Left lobe of liver (tissue), 2 donors: ENCODE measurements around the gene CLIC6. TPM values are rescaled to one million over a fixed set of nuclear protein-coding genes. Genes with fewer than 3 reads are reported as not detected.

ENCODE experiments used
- ATAC-seq: fragments of 200-7000 bp; cut with Tn5 transposase; one replicate; pipeline ENCODE4 v1.9.1; 2020; ENCODE audit warnings: mild to moderate bottlenecking, moderate library complexity
- DNase-seq: peaks from one replicate; pipeline ENCODE4 v3.0.0-alpha.2; 2020; ENCODE audit warnings: low spot score
- total RNA-seq: library from RNA; stranded (reverse); gene quantifications from one replicate; pipeline ENCODE4 v1.2.1, GENCODE V29; 2021
- donor health status: DM: no; HTN: no; CAD: no; lungs with moderate emphysema.
- donor health status: DM: no; HTN: yes; CAD: no.

The CLIC6 gene
- total RNA-seq, 1 donor from 2014 or later: 0.45 TPM

DNA sequence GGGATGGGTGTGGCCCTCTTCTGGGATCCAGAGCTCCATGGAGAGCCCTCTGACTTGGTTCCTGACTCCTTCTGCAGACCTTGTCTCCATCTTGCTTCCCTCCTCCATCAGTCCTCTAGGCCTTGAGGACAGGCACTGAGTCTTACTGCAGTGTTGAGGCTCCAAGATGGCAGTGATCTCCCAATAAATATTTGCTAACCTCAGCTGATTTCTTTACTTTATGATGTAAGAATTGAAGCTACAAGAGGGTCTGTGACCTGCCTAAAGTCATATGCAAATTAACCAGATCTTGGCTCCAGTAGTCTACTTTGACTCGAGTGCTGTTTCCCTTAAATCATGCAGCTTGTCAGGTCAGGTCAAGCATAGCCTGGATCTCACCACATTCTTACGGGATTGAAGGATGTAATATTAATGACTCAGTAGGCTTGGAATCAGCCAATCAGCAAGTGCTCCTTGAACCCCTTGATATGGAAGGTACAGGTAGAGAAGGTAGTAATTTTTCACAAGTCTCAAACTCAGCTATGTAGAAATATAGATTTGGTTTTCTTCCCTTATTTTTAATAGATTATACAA lies 93.0 kb downstream of the CLIC6 start:
- DNase-seq (no peak), ATAC-seq (no peak)

DNA sequence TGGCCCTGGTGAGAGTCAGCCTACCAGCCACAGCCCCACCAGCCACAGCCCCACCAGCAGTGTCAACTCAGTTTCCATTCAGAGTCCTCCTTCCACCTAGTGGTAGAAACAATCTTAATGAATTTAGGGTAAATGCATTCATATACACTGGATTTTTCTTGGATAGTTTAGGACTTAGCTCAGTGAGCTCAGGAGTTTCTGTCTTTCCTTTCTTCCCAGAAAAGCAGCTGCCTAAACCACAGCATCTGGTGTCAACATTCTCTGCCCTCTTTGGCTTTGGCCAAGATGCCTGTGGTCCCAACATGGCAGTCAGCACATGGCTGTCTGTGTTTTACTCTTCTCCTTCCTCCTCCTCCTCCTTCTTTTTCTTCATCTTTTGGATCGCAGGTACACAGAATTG lies 94.0 kb downstream of the CLIC6 start:
- ATAC-seq: no peak
- DNase-seq: no peak

DNA sequence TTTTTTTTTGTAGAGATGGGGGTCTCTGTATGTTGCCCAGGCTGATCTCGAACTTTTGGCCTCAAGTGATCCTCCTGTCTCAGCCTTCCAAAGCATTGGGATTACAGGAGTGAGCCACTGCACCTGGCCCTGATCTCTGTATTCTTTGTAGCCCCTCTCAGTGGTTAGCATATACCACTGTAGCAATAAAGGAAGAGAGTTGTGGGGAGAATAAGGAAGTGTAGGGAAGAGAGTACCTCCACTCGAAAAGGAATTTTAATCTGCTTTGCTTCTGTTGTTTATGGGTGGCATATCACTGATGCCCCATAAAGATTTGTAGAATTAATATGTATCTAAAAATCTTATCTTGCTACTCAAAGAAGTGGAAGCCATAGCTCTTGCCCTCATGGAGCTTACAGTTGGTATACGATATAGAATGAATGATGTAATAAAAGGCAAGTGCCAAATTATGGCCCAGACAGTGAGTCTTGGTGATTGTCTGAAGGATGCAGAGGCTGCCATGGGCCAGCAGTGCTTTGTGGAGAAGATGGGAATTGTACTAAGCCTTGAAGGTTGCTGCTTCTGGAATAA lies 96.0 kb downstream of the CLIC6 start:
- ATAC-seq: no peak
- DNase-seq: no peak

DNA sequence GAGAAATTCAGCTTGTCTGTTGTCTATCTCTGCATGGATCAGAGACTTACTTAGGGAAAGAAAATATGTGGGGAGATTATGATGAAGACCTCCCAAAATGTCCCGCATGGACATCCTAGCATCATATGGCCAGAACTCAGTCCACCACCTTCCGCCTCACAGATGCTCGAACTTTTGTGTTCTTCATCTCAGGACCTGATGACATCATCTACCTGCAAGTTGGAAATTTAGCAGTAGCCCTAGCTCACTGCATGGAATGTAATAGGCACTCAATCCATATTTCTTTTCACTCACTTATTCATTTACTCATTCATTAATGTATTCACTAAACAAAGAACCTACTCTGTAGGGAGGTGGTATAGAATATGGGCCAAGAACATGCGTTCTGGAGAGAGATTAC lies 96.8 kb downstream of the CLIC6 start:
- DNase-seq: no peak
- ATAC-seq: no peak

DNA sequence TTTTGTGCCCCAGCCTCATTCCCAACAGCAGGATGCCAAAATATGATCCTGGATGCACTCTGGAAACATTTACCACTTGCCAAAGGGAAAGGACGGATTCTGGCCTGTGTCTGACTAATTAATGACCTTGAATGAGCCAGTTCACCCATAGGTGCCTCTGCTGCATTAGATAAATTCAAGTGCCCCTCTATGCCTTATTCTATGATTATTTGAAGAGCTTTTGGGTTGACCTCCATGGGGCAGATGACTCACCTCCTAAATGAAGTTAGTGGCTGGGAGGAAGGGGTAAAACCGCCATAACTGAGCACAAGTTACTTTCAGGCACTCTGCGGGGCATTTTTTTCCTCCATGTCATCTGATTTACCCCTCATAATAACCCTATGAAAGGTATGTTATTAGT lies 98.1 kb downstream of the CLIC6 start:
- DNase-seq (no peak), ATAC-seq (no peak)

Other genes with a start within 250 kb of the CLIC6 start
- gene SMIM34, start 245.0 kb upstream of the CLIC6 start, total RNA-seq: not detected
- 2.0 TPM for gene KCNE1, start 156.8 kb upstream of the CLIC6 start, total RNA-seq
- gene RCAN1, start 53.9 kb upstream of the CLIC6 start, total RNA-seq: 32.6 TPM